Midbrain (tissue), 1 donor: ENCODE data around the gene TMEM223.
"Not testable (repeated sequence)": the region's sequence is repeated elsewhere in the genome, so short reads cannot be mapped to it uniquely, and the experiment has no call there.

Experiments used
- DNase-seq: peaks from one replicate; lab custom pipeline; 2025; lab: John Stamatoyannopoulos, UW

TMEM223 gene

GRCh38 chr11:62752994-62753735 is 38.6 kb downstream of the TMEM223 start:
- no peak for DNase-seq

DNA sequence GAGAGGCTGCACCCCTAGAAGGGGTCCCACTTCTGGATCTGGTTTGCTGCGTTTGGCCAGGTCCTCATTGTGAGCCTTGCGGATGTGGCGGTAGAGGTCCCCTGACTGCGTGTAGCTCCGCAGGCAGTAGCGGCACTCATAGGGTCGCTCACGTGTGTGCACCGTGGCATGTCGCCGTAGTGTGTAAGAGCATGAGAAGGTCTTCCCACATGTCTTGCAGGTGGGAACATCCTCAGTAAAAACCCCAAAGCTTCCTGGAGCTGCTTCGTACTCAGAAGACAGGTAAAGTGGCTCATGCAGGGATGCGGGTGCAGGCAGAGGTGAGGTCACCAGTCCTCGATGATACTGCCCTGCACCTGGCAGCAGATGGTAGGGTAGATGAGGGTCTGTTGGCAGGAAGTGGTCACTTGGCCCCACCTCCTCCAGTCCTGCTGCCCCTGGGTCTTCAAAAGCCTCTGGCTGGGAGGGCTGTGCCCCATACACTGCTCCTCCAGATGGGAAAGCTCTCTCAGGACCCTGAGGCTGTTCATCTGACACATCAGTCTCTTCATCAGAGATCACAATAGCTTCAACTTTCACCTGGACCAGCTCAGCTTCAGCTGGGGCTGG is 39.5 kb downstream of the TMEM223 start:
- DNase-seq, result no peak

DNA sequence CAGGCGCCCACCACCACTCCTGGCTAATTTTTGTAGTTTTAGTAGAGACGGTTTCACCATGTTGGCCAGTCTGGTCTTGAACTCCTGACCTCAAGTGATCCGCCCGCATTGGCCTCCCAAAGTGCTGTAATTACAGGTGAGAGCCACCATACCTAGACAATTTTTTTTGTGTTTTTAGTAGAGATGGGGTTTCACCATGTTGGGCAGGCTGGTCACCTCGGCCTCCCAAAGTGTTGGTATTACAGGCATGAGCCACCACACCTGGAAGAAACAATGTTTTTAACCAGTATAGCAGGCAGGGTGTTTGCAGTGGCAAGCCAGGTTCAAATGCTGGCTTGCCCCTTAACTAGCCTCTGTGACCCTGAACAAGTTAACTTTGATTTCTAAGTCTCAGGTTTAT is 41.9 kb downstream of the TMEM223 start:
- not testable (repeated sequence) for DNase-seq

- DNase-seq, result no peak
These were observed 44.2 kb downstream of the TMEM223 start for GRCh38 chr11:62747475-62748160.
